Esophagus muscularis mucosa (tissue), 4 donors: ENCODE data around the gene PAEP.

Experiments used
- EP300 ChIP-seq: sonication (generic); formaldehyde crosslinking; IDR thresholded peaks from one replicate; pipeline ENCODE4 v1.6.1; 2017; ENCODE audit warnings: antibody characterized with exemption
- POLR2A ChIP-seq: fragments of 450-650 bp; IDR thresholded peaks from one replicate; pipeline ENCODE4 v1.6.1; 2017; ENCODE audit warnings: antibody characterized with exemption, moderate library complexity, mild to moderate bottlenecking, low read depth
- TF ChIP-seq, protein P1 (sequence below), 3 experiments: fragments of 200-600 bp in 2 of 3; fragments of 450-650 bp in 1 of 3; sonication (generic) in 2 of 3; IDR thresholded peaks; one replicate each; pipeline ENCODE4 v1.5.1; 2017 to 2019; ENCODE audit warnings: antibody characterized with exemption in 3 of 3, mild to moderate bottlenecking in 2 of 3, moderate library complexity in 1 of 3

GRCh38 chr9:135513351-135513846 lies 48.2 kb upstream of the PAEP start:
- no peak for TF ChIP-seq POLR2A
- TF ChIP-seq, protein P1, sequence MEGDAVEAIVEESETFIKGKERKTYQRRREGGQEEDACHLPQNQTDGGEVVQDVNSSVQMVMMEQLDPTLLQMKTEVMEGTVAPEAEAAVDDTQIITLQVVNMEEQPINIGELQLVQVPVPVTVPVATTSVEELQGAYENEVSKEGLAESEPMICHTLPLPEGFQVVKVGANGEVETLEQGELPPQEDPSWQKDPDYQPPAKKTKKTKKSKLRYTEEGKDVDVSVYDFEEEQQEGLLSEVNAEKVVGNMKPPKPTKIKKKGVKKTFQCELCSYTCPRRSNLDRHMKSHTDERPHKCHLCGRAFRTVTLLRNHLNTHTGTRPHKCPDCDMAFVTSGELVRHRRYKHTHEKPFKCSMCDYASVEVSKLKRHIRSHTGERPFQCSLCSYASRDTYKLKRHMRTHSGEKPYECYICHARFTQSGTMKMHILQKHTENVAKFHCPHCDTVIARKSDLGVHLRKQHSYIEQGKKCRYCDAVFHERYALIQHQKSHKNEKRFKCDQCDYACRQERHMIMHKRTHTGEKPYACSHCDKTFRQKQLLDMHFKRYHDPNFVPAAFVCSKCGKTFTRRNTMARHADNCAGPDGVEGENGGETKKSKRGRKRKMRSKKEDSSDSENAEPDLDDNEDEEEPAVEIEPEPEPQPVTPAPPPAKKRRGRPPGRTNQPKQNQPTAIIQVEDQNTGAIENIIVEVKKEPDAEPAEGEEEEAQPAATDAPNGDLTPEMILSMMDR (IDR thresholded peaks at IDR 0.05) = no peak
- TF ChIP-seq EP300 = no peak
